Central memory CD8-positive, alpha-beta T cell (primary cell): ENCODE measurements around the gene HEXIM1.

Experiments
- ATAC-seq: fragments of 150-1000 bp; cut with Tn5 transposase; replicated peaks from 2 replicates; pipeline ENCODE4 v1.10.0; 2022; ENCODE audit warnings: mild to moderate bottlenecking, moderate FRiP score, moderate number of reproducible peaks; ENCODE audit not compliant: poor library complexity, severe bottlenecking; ENCODE audit errors: extremely low read depth
- DNase-seq, 2 donors: peaks; one replicate each; pipeline ENCODE4 v3.0.0; 2021; ENCODE audit warnings: low spot score in 2 of 2
- H3K27ac Mint-ChIP-seq: one replicate; pipeline ENCODE4 v1.8.0; 2022; ENCODE audit warnings: low read depth, mild to moderate bottlenecking, moderate library complexity, mixed read lengths
- H3K27me3 Mint-ChIP-seq: one replicate; pipeline ENCODE4 v1.8.0; 2022; ENCODE audit warnings: mixed read lengths
- H3K36me3 Mint-ChIP-seq: one replicate; pipeline ENCODE4 v1.8.0; 2022; ENCODE audit warnings: mild to moderate bottlenecking, moderate library complexity, mixed read lengths; ENCODE audit not compliant: insufficient read depth
- H3K4me1 Mint-ChIP-seq: one replicate; pipeline ENCODE4 v1.8.0; 2022; ENCODE audit warnings: mixed read lengths
- H3K4me3 Mint-ChIP-seq: one replicate; pipeline ENCODE4 v1.8.0; 2022; ENCODE audit warnings: mild to moderate bottlenecking, moderate library complexity, mixed read lengths
- H3K9me3 Mint-ChIP-seq: one replicate; pipeline ENCODE4 v1.8.0; 2022; ENCODE audit warnings: mixed read lengths

The HEXIM1 gene

GRCh38 chr17:45186801-45187354 is 38.6 kb downstream of the HEXIM1 start:
- DNase-seq (no peak), ATAC-seq (no peak)
- Mint-ChIP-seq H3K9me3 (no peaks in the 10 kb centered on the region), H3K4me1 (no peaks in the 10 kb centered on the region), H3K4me3 (no peak overlapping the region), H3K36me3 (no peaks in the 10 kb centered on the region), H3K27ac (no peak overlapping the region), H3K27me3 (no peaks in the 10 kb centered on the region)

GRCh38 chr17:45189009-45189408 is 40.7 kb downstream of the HEXIM1 start:
- Mint-ChIP-seq H3K27ac (no peak overlapping the region), H3K36me3 (no peaks in the 10 kb centered on the region), H3K4me3 (no peak overlapping the region), H3K4me1 (no peaks in the 10 kb centered on the region), H3K9me3 (no peaks in the 10 kb centered on the region), H3K27me3 (no peaks in the 10 kb centered on the region)
- ATAC-seq = no peak
- no peak for DNase-seq

GRCh38 chr17:45190503-45191255 is 42.4 kb downstream of the HEXIM1 start:
- no peak for ATAC-seq
- H3K36me3 Mint-ChIP-seq = no peaks in the 10 kb centered on the region
- H3K9me3 Mint-ChIP-seq = no peaks in the 10 kb centered on the region
- H3K4me3 Mint-ChIP-seq = no peak overlapping the region
- H3K4me1 Mint-ChIP-seq = no peaks in the 10 kb centered on the region
- H3K27me3 Mint-ChIP-seq = no peaks in the 10 kb centered on the region
- DNase-seq = no peak
- no peak overlapping the region for H3K27ac Mint-ChIP-seq

- no peaks in the 10 kb centered on the region for H3K9me3 Mint-ChIP-seq
- no peaks in the 10 kb centered on the region for H3K4me1 Mint-ChIP-seq
- ATAC-seq = no peak
- H3K36me3 Mint-ChIP-seq = peaks cover 1% of the 10 kb centered on the region
- H3K4me3 Mint-ChIP-seq = no peak overlapping the region
- H3K27ac Mint-ChIP-seq = no peak overlapping the region
- no peaks in the 10 kb centered on the region for H3K27me3 Mint-ChIP-seq
- no peak for DNase-seq
These were observed 47.1 kb downstream of the HEXIM1 start for GRCh38 chr17:45195424-45195823.

GRCh38 chr17:45197108-45197507 is 48.8 kb downstream of the HEXIM1 start:
- Mint-ChIP-seq H3K4me3 (no peak overlapping the region), H3K27me3 (no peaks in the 10 kb centered on the region)
- no peak for ATAC-seq

GRCh38 chr17:45197555-45198334 is 49.5 kb downstream of the HEXIM1 start:
- DNase-seq (peak; percentile 75 to 88), ATAC-seq (peak; percentile 89)
- peaks cover 1% of the 10 kb centered on the region for H3K36me3 Mint-ChIP-seq
- no peaks in the 10 kb centered on the region for H3K4me1 Mint-ChIP-seq
- no peaks in the 10 kb centered on the region for H3K9me3 Mint-ChIP-seq
- H3K27me3 Mint-ChIP-seq = no peaks in the 10 kb centered on the region
- no peak overlapping the region for H3K4me3 Mint-ChIP-seq
- no peak overlapping the region for H3K27ac Mint-ChIP-seq

More at GRCh38 chr17:45197108-45197507, 48.8 kb downstream of the HEXIM1 start:
- H3K36me3 Mint-ChIP-seq = peaks cover 1% of the 10 kb centered on the region
- no peaks in the 10 kb centered on the region for H3K4me1 Mint-ChIP-seq
- DNase-seq = no peak
- H3K9me3 Mint-ChIP-seq = no peaks in the 10 kb centered on the region
- no peak overlapping the region for H3K27ac Mint-ChIP-seq

GRCh38 chr17:45200701-45201100 is 52.4 kb downstream of the HEXIM1 start:
- ATAC-seq (no peak), DNase-seq (no peak)
- Mint-ChIP-seq H3K27ac (no peak overlapping the region), H3K9me3 (no peaks in the 10 kb centered on the region), H3K4me3 (no peak overlapping the region), H3K4me1 (no peaks in the 10 kb centered on the region), H3K36me3 (peaks cover 1% of the 10 kb centered on the region), H3K27me3 (no peaks in the 10 kb centered on the region)

- no peak overlapping the region for H3K27ac Mint-ChIP-seq
- H3K36me3 Mint-ChIP-seq = peaks cover 1% of the 10 kb centered on the region
- no peak for ATAC-seq
- H3K27me3 Mint-ChIP-seq = no peaks in the 10 kb centered on the region
- H3K9me3 Mint-ChIP-seq = no peaks in the 10 kb centered on the region
- no peak for DNase-seq
- H3K4me1 Mint-ChIP-seq = no peaks in the 10 kb centered on the region
- H3K4me3 Mint-ChIP-seq = no peak overlapping the region
These were observed 53.2 kb downstream of the HEXIM1 start for GRCh38 chr17:45201457-45201856.
